LoVo (cell line): Measurements from ENCODE around the gene UNC13C.
"Not testable (repeated sequence)": the region's sequence is repeated elsewhere in the genome, so short reads cannot be mapped to it uniquely, and the experiment has no call there.

Experiments used
- DNase-seq: peaks from one replicate; pipeline ENCODE4 v3.0.0-alpha.2; 2016; ENCODE audit warnings: low spot score

UNC13C gene

GRCh38 chr15:54305138-54305537, 326.9 kb downstream of the UNC13C start:
- no peak for DNase-seq

- DNase-seq = no peak
Measured at GRCh38 chr15:54307252-54307902, 329.1 kb downstream of the UNC13C start.

GRCh38 chr15:54307926-54308325, 329.7 kb downstream of the UNC13C start:
- no peak for DNase-seq

- no peak for DNase-seq
Measured at GRCh38 chr15:54312528-54312927, 334.3 kb downstream of the UNC13C start.

DNA sequence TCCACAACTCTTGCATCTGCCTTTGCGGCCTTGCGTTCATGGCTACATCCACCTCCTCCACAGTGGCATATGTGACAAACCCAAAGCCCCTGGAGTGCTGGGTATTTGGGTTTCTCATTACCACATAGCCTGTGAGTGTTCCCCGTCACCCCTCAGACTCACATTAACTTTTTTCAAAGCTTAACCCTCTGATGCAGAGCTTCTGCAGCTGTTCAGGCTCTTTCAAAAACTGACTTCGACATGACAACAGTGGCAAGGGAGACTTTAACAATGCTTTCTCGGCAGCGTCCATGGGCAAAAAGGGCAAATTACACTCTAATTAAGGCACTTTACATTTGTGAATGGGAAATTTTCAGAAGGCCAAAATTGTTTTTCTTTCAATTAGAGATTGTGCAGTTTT, 343.2 kb downstream of the UNC13C start:
- no peak for DNase-seq

DNA sequence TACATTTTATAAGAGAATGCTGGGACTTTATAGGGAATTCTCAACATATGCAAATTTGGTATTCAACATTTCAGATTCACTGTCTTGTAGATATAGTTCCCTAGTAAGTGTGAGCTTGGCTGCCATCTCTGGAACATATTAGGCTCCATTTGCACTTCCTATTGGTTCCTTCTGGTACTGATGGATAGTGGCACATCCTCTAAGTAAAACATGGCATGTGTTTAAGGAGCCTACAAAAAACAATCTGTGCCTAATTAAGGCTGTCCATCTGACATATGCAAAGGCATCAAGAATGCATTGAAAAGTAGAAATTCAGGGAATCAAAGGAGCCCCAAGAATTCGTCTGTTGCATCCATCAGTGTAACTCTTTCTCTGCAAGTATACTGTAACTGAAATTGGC, 344.1 kb downstream of the UNC13C start:
- no peak for DNase-seq

- DNase-seq = no peak
Measured at GRCh38 chr15:54345301-54345700, 367.1 kb downstream of the UNC13C start.

GRCh38 chr15:54345827-54346226, 367.6 kb downstream of the UNC13C start:
- DNase-seq = no peak

- DNase-seq = no peak
Measured at GRCh38 chr15:54347082-54347827, 369.0 kb downstream of the UNC13C start.

DNA sequence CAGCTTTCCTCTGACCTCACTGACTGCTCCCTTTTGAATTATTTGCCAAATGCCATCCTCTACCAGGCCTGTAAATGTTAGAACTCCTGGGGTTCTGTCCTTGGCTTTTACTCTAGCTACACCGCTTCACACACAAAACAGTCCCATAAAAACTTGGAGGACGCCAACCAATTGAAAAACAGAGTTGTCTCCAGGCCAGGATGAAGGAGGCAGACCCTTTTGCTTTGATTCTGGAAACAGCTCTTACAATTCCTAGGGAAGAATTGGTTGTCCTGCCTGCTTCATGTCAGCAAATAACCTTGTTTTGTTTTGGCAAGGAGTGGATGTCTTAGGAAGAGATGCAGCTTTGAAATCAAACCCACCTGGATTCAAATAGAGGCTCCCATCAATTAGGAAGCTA, 375.5 kb downstream of the UNC13C start:
- DNase-seq = no peak

GRCh38 chr15:54354341-54354740, 376.1 kb downstream of the UNC13C start:
- DNase-seq = no peak

DNA sequence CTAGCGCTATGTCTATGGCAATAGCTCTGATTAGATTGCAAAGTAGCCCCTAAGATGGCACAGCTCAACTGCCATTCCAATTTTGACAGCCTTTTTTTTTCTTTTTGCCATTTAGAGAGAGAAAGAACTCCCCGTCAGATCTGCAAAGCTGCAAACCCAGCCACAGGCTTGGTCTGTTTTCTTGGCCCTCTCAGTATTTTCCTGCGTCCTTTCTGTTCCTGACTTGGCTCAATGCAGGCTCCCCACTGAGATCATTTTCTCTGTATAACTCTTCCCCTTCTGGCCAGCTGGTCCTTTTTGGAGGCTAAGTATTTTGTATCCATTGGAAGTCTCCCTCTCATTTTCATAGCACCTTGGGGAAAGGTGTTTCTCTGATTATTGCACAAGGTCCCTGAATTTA, 386.7 kb downstream of the UNC13C start:
- no peak for DNase-seq

DNA sequence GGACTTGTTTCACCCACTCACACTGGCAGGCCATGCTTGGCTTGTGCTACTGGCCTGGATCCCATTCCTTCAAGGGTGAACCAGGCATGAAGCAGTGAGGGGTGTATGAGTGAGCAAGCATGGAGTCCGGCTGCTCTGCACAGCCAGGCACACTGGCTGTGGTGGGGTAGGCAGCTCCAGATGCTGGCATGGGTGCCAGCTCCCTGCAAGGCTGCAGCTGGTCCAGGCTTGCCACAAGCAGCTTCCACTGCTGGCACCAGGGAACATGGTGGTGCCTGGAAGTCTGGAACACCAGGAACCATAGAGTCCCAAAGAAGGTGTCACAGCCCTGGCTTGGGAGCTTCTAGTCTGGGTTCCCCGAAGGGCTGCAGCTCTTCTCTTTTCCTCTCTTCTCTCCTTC, 395.1 kb downstream of the UNC13C start:
- DNase-seq = no peak

DNA sequence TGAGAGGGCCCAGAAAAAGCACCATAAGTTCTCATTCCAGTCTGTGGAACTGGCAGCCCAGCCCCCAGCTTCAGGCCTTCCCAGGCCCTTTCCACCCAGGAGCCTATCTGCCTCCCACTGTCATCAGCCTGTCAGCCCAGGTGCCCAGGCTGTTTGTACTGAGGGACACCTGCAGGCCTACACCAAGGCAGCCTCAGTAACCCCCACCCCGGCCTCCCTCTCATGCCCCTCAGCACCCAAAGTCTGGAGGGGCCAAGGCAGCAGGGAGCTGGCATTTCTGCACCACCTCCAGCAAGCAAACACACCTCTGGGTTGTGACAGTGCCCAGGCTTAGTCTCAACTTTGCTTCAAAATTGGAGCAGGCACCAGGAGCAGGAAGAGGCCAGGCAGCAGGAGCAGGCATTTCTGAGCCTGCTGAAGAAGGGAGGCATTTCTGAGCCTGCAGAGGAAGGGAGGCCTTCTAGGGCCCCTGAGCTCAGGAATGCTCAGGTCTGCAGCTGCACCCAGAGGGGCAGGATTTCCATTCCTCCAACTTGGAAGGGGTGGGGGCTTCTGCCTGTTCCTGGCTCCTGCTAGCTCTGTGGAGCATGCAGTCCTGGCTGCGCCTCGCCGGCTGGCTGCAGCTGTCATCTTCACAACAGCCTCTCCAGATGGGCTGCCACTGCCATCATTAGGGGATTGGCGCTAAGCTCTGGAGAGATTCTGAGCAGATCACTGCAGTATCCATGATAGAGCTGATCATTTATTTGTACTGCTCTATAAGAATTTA, 396.1 kb downstream of the UNC13C start:
- no peak for DNase-seq

DNA sequence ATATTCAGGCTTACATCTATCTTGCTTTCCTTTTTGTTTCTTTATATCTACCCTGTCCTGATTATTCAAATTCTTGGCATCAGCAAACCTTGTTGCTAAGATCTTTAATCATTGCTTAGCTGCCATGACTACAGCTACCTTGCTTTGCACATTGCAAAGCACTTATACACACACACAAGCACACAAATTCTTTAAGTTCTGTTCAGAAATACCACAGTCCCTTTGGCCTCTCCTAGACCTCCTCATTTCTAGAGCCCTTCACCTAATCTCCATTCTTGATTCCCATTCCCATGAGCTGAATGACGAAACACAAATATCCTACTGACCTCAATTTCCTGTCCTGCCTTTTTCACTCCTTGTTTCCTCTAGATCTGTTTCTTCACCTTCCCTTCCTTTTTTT, 409.6 kb downstream of the UNC13C start:
- no peak for DNase-seq

GRCh38 chr15:54388746-54389145, 410.5 kb downstream of the UNC13C start:
- DNase-seq = no peak

DNA sequence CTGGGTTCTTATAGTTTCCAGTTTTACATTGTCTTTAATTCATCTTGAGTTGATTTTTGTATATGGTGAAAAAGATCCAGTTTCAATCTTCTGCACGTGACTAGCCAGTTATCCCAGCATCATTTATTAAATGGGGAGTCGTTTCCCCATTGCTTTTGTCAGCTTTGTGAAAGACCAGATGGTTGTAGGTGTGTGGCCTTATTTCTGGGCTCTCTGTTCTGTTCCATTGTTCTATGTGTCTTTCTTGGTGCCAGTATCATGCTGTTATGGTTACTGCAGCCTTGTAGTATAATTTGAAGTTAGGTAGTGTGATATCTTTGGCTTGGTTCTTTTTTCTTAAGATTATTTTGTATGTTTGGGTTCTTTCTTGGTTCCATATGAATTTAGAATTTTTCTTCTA, 432.2 kb downstream of the UNC13C start:
- DNase-seq = no peak

DNA sequence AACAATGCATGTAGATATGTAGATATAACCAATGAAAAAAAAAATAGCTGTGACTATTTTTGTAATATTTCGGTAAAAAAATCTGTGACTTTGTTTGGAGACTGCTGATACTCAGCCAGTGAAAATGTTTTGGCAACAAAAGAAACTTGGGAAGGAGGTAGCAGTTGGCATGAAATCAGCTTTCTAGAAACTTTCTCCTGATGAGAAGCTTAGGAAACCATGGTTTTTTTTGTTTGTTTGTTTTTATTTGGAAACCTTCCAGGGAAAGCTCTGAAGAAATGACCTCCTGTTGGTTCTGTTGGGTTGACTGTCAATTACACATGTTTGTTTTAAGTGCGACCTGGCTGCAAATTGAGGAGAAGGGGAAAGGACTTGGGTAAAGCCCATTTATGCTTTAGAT, 445.9 kb downstream of the UNC13C start:
- DNase-seq = no peak

GRCh38 chr15:54428596-54428995, 450.4 kb downstream of the UNC13C start:
- no peak for DNase-seq

- DNase-seq = not testable (repeated sequence)
Measured at GRCh38 chr15:54450288-54450687, 472.0 kb downstream of the UNC13C start.

GRCh38 chr15:54456413-54456812, 478.2 kb downstream of the UNC13C start:
- no peak for DNase-seq

DNA sequence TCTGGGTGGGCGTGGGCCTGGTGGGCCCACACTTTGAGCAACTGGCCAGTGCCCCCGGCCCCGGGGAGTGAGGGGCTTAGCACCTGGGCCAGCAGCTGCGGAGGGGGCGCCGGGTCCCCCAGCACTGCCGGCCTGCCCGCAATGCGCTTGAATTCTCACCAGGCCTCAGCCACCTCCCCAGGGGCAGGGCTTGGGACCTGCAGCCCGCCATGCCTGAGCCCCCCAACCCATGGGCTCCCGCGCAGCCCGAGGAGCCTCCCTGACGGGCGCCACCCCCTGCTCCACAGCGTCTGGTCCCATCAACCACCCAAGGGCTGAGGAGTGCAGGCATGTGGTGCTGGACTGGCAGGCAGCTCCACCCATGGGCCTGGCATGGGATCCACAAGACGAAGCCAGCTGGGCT, 484.3 kb downstream of the UNC13C start:
- no peak for DNase-seq

DNA sequence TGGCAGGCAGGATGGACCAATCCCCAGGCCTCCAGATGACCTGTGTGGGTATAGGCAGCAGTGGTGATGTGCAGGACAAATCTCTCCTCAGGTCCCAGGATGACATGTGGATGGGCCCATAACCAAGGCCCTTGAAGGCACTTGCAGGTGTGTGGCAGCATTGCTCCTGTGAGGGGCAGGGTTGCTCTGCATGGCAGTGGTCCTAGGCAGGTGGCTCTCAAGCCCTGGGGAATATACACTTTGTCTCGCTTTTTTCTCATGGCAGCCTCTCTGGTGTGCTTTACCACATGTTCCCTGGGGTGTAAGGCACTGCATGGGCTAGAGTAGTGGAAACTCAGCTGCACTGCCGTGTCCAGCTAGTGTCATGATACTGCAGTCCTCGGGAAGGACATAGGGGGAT, 503.6 kb downstream of the UNC13C start:
- DNase-seq = no peak
